GM18505 (cell line): ENCODE results near the gene PRRT1.

Experiments
- ATAC-seq: cut with Tn5 transposase; IDR thresholded peaks from one replicate; pipeline ENCODE4 v1.9.1; 2021; ENCODE audit not compliant: unreplicated experiment
- POLR2A ChIP-seq: IDR thresholded peaks from 4 replicates; pipeline ENCODE4 v1.6.1; 2011; ENCODE audit warnings: borderline replicate concordance; ENCODE audit not compliant: insufficient read depth, insufficient read length; ENCODE audit errors: extremely low read depth

The PRRT1 gene

DNA sequence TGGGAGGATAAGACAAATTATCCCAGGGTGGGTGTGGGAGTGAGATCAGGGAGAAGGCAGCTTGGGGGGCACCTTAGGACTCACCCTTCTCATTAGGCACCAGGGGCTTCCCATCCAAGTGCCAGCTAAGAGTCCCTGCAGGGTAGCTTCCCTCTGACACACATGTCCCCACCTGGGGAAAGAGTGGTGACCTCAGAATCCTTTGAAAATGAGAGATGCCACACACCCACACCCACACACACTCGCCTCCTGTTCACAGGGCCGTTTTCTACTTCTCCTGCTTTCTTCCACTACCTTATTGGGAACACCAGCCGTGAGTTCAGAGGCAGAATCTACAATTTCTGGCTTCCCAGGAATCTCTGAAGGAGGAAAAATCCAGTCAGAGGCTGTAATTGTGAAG lies 31.3 kb upstream of the PRRT1 start:
- no peak for TF ChIP-seq POLR2A
- no peak for ATAC-seq

DNA sequence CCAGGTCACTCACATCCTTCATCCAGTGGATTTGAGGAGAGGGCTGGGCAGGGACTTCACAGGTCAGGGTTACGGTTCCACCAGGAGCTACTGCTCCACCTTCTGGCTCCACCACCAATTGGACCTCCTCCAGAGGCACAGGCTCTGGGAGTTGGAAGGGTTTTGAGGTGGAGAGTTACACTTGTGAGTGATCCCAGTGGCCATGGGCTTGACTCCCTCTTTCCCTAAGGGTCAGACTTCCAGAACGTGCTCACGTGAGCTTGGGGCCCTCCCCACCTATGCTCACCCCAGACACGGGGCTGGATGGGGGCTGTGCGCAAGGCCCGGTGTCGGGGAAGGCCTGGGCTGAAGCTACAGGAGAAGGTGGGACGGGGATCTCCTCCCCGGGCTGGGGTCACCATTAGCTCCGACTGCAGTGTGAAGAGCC lies 30.8 kb upstream of the PRRT1 start:
- ATAC-seq: no peak
- TF ChIP-seq POLR2A: no peak

DNA sequence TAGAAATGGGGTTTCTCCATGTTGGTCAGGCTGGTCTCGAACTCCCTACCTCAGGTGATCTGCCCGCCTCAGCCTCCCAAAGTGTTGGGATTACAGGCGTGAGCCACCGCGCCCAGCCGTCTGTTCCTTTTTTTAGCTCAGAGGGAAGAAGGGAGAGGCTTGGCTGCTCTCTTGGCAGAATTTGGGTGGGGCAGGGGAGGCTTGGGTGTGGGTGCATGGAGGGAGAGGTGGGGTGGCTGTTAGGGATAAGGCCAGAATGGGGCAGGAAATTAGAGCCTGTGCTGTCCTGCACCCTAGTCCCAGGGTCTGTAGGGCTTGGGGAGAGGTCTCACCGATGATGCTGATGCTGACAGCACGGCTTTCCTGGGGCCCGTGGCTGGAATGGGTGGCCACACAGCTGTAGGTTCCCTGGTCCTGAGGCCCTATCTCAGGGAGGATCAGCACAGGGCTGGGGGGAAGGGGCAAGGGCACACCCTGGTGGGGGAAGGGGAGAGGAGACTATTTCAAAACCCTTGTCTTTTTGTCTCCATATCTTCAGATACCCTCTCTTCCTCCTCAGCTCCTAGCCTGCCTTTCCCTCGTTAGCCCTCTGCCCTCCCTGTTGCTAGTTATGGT lies 30.3 kb upstream of the PRRT1 start:
- TF ChIP-seq POLR2A: no peak
- ATAC-seq: no peak

DNA sequence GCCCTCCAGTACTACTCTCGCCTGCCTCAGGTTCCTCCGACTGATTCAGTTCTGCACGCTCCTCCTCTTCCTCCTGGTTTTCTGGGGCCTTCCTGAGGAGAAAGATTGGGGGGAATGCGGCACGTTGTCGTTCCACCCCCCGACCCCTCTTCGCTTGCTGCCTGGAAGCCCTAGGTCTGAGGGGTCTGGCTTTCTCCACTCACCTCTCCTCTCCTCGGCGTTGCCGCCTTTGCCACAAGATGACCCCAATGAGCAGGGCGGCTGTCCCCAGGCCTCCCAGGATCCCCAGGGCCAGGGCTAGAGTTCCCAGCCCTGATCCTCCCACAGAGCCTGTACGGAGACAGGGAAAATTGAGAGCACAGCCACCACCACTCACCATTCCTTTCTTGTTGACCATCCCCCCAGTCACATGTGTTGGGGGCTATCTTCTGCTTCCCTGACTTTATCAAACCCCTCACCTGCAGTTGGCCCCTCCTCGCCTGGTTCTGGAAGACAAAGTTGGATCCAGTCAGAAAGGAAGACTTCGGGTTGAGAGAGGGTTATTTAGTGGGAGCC lies 29.5 kb upstream of the PRRT1 start:
- TF ChIP-seq POLR2A: no peak
- ATAC-seq: no peak

DNA sequence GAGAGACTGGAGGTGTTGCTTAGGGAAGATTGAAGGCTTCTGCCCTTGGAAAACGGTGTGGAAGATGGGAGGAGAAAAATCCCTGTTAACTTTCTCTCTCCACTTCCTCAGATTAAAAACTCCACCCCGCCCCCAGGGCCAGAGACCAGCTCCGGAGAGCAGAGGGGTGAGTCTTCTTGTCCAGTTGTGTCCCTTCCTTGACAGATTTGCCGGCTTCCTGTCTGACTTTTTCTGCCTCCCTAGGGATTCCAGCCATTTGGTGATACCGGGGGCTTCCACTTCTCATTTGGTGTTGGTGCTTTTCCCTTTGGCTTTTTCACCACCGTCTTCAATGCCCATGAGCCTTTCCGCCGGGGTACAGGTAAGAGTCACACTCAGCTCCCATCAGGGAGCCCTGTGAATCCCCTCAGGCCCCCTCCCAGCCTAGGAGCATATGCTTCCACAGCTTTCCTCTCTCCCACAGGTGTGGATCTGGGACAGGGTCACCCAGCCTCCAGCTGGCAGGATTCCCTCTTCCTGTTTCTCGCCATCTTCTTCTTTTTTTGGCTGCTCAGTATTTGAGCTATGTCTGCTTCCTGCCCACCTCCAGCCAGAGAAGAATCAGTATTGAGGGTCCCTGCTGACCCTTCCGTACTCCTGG lies 28.1 kb upstream of the PRRT1 start:
- no peak for ATAC-seq
- TF ChIP-seq POLR2A: no peak

DNA sequence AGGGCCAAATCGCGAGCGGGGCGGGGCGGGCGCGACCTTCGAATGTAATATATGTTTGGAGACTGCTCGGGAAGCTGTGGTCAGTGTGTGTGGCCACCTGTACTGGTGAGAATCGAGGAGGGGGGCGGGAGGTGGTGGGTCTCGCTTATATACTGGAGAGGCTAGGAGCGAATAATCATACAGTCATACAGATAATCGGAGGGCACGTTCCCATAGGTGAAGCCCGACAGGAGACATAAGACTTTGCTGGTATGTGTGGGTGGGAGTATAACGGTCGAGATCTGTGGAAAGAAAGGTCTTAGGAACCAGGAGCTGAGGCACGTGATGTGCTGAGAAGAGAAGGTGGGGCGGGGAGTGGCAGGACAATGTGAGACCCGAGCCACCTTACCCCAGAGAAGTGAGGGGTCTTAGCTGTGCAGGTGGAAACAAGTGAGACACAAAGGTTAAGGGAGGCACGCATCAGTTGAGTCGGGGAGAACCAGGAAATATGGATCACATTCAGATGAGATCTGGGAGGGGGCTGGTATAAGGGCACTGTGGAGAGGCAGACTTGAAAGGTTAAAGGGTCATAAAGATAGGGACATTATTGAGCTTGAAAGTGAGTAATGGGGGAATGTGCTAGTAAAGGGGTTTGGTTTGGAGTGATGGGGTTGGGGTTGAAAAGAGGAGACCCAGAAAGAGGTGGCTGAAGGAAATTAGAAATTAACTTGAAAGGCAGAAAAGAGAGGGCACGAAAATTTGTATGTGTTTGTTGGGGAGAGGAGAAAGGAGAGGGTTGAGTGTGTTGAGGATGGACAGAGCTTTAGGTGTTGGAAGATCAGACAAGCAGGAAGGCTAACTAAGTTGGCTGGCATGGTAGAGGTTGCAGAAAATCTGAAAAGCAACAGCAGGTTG lies 27.1 kb upstream of the PRRT1 start:
- ATAC-seq: no peak
- no peak for TF ChIP-seq POLR2A

DNA sequence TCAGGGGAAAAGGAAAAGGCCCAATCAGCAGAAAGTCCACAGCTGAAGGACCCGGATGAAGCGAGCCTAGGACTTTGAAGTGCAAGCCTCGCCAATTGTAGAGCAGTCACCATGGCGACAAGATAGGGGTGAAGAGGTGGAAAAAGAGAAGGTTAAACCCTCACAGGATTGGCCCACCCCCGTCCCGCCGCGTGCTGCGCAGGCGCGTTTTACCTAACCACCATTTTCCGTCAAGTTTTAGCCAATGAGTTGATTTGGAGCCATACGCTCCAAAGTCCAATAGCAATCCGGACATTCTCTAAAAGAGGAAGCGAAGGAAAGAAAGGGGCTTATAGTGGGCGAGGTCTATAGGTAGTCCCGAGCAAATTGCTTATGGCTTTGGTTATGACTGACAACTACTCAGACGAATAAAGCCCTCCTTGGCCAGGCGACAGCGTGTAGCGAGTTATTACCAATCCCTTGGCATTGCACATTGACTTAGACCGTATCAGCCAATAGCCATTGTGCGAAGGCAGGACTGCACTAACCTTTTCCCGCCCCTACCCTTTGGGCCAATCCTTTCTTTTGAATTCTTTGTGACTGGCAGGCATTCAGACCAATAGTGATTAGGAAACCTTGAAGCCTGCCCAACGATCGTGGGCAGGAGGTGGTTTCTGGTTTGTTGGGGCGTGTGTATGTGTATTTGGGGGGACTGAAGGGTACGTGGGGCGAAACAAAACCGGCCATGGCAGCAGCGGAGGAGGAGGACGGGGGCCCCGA lies 26.2 kb upstream of the PRRT1 start, which contains the start of gene RNF5:
TSS of gene RNF5 (plus strand) at position 618 of the 759 bp plus-strand sequence. CDS start at position 725, 107 bp downstream.
- TF ChIP-seq POLR2A: no peak
- ATAC-seq: peak; percentile 76

DNA sequence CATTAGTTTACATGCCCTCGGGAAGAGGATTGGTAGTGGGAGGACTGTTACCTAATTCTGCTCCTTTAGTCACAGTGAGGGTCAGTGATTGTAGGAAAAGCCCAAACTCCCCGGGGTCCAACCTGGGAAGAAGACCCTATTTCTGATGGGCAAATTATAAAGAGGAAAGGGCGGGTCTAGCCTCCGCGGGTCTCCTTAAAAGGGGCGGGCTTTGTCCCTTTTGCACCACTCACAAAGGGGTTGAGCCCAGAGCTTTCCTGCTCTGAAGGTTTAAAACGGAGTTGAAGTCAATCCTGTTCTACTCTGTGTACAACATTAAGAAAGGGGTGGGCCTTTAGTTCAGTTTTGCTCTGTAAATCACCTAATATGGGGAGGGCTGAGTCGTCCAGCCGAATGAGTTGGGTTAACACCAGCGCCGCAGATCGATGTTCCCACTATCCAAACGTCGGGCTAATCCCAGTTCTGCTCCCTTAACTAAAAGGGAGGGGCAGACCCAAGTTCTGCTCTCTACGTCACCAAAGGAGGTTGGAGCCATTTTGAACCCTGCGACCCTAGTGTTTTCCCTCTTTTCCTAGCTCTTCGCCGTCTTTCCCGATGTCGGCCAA lies 25.5 kb upstream of the PRRT1 start:
- TF ChIP-seq POLR2A: peak; percentile 47
- peak; percentile 3 for ATAC-seq

DNA sequence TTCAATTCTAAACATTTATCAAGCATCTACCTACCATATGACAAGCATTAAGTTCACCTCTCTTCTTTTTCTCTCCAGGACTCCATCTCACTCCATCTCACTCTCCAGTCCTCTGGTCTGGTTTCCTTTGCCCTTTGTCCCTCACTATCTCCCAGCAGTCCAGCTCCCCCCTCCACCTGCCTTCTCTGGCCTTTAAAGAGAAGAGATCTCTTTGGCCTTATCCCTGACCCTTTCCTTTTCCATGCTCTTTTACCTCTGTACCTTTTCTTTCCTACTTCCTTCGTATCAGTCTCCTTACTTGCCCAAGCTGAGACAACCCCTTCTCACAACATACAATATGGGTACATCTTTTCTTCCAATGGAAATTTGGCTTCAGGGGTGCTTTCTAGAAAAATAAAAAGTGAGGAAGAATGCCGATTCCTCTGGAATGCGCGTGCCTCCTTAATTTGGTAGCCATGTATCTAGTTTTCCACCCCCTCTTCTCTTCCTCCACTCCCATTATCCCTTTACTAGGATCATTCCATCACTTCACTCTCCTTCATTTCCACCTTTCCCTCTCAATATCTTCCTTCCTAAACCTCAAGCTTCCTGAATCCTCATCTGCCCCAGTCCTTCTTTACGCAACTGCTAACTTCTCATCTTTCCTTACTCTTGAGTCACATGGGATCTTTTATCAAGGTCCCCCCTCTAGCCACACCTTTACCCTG lies 24.9 kb upstream of the PRRT1 start:
- ATAC-seq: no peak
- TF ChIP-seq POLR2A: no peak

DNA sequence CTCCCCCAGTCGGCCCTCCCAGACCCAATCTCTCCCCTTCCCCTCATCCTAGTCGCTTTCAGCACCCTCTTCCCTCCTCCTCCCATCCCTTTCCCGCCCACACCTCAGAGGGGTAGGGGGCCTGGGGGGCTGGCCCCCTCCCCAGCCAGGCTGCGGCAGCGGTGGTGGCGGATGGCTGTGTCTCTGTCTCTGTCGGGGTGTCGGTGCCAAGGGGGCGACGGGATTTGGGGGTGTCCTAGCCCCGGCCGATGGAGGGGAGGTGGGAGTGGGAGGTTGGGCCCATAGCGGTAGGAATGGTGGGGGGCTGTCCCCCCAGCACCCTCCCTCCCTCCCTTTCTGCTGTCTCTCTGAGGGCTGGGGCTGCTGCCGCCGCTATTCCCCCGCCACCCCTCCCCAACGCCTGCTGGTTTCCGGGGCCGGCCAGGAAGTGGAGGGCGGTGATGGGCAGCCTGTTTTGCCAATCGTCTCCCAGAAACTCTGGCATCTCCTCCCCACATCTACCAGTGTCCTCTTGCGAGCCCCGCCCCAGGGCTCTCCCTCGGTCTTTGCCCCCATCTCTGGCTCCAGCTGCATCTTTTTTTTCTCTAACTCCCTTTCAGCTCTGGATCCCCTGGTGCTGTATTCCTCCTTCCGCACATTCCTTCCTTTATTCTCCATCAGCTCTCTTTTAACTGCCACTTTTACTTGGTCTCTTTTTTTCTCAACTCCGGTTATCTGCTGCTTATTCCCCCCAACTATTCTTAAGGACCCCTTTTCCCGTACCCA lies 24.2 kb upstream of the PRRT1 start, which contains the start of gene AGPAT1:
TSS of gene AGPAT1 (minus strand) at position 374 of the 765 bp plus-strand sequence. CDS start 4,588 bp downstream, outside the sequence.
- peak; percentile 67 for TF ChIP-seq POLR2A
- peak; percentile 44 for ATAC-seq

DNA sequence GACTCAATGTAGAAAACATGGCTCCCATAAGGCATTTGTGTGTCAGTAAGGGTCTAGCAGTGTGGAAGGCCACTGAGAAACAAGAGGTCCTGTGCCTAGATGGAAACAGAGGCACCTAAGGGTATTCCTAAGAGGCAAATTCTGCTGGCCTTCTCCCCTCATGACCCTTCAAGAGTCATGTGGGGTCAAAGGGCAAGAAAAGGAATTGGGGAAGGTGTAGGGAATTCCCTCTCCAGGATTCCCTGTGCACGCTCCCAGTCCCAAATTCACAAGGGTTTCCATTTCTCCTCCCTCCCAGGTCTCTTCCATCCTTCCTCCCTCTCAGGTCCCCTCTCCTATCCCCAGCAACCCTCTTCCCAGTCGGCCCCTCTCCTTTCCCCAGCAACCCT lies 23.6 kb upstream of the PRRT1 start:
- no peak for TF ChIP-seq POLR2A
- ATAC-seq: no peak

DNA sequence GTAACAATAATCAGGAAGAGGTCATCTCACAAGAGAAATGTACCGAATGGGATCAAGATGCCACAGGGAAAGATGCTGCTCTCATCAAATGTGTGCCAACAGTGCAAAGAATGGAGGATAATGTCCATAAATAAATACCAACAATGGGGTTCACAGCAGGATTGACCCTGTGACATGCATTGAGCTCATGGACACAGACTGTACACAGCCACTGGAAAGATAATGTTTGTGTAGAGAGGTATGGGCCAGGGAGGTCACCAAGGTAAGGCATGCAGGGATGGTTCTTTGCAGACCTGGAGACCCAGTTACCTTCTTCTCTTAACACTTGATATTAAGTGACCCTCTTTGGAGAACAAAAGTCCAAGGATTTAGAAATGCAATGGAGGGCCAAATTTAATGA lies 22.7 kb upstream of the PRRT1 start:
- ATAC-seq: no peak

More for the DNA sequence above, 22.7 kb upstream of the PRRT1 start:
- TF ChIP-seq POLR2A: no peak
